OCI-LY1 (cell line): ENCODE results near the gene PTPN14.

ENCODE experiments used
- CTCF ChIP-seq: fragments of 200-600 bp; sonication (generic), shearing (Covaris generic); IDR thresholded peaks from 2 replicates; pipeline ENCODE4 v1.5.1; 2017; ENCODE audit warnings: mild to moderate bottlenecking, antibody characterized with exemption, low read length, moderate library complexity, mixed read lengths
- EZH2 ChIP-seq: fragments of 200-600 bp; sonication (generic), shearing (Covaris generic); IDR thresholded peaks from 2 replicates; pipeline ENCODE4 v1.8.0; 2017; ENCODE audit warnings: borderline replicate concordance, mixed run types, mild to moderate bottlenecking, antibody characterized with exemption, low read length, moderate library complexity, mixed read lengths

GRCh38 chr1:214473862-214474261, 77.5 kb downstream of the PTPN14 start:
- no peak for TF ChIP-seq CTCF
- TF ChIP-seq EZH2: no peak
